PFSK-1 (cell line): ENCODE measurements around the gene S100Z.

ENCODE experiments used
- FOXP2 ChIP-seq: optimal IDR thresholded peaks from 2 replicates; pipeline ENCODE3; 2011; ENCODE audit warnings: borderline replicate concordance, control low read depth, inconsistent platforms; ENCODE audit not compliant: insufficient read depth; ENCODE audit errors: extremely low read length, extremely low read depth
- POLR2AphosphoS5 ChIP-seq: IDR thresholded peaks from 2 replicates; pipeline ENCODE4 v1.6.1; 2012; ENCODE audit warnings: low read depth, mild to moderate bottlenecking, control low read depth, low read length, moderate library complexity
- SIN3A ChIP-seq: IDR thresholded peaks from 2 replicates; pipeline ENCODE4 v1.6.1; 2012; ENCODE audit warnings: mild to moderate bottlenecking, low read length, moderate library complexity, borderline replicate concordance; ENCODE audit not compliant: insufficient read depth
- TAF1 ChIP-seq: IDR thresholded peaks from 2 replicates; pipeline ENCODE4 v1.6.1; 2012; ENCODE audit warnings: low read length, control low read depth, borderline replicate concordance; ENCODE audit not compliant: insufficient read depth
- TF ChIP-seq, protein P1 (sequence below), 2 experiments: IDR thresholded peaks; 2 replicates each; pipeline versions ENCODE4 v1.6.1 to v1.8.0; 2011 to 2012; ENCODE audit warnings: low read depth in 2 of 2, low read length in 2 of 2, control low read depth in 1 of 2, inconsistent platforms in 1 of 2, mild to moderate bottlenecking in 1 of 2, moderate library complexity in 1 of 2; ENCODE audit not compliant: insufficient read depth in 1 of 2

Gene S100Z

DNA sequence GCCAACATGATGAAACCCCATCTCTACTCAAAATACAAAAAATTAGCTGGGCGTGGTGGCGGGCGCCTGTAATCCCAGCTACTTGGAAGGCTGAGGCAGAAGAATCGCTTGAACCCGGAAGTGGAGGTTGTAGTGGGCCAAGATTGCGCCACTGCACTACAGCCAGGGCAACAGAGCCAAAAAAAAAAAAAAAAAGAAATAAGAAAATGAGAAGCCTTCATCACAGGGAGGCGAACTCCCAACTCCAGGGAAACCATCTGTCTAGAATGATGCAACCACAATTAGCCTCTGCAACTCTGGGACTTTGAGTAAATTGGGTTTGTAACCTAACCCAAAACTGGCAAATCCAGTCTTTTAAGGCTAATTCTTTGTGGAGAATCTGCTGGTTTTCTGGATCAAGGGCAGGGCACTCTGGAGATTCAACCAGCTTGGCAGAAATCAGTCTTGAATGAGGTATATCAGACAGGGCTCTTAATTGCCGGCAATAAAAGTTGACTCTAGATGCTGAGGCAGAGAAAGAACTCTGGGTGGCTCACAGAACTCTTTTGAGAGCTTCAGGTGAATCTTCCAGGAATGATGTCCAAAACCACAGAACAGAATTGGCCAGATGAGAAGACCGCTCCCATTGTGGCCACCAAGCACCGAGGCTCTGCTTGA is 9.9 kb downstream of the S100Z start:
- TF ChIP-seq FOXP2 = no peak
- TF ChIP-seq TAF1 = no peak

DNA sequence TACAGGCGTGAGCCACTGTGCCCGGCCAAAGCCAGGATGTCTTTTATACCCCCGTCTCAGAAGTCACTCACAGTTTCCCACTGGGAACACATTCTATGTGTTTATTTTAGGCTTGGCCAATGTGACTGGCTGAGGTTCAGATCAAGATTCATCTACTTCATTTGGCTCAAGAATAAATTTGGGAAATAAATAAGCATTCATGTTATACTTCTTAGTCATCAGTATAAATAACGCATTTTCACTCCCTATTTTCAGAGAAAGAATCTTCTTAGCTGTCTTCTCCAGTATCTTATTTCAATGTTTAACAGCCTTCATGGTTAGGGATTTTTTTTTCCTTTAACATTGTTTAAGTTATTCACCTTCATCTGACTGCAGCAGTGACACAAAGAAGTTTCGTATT is 11.8 kb downstream of the S100Z start:
- TF ChIP-seq SIN3A (no peak), POLR2AphosphoS5 (no peak), FOXP2 (no peak), TAF1 (no peak)
- TF ChIP-seq, protein P1, sequence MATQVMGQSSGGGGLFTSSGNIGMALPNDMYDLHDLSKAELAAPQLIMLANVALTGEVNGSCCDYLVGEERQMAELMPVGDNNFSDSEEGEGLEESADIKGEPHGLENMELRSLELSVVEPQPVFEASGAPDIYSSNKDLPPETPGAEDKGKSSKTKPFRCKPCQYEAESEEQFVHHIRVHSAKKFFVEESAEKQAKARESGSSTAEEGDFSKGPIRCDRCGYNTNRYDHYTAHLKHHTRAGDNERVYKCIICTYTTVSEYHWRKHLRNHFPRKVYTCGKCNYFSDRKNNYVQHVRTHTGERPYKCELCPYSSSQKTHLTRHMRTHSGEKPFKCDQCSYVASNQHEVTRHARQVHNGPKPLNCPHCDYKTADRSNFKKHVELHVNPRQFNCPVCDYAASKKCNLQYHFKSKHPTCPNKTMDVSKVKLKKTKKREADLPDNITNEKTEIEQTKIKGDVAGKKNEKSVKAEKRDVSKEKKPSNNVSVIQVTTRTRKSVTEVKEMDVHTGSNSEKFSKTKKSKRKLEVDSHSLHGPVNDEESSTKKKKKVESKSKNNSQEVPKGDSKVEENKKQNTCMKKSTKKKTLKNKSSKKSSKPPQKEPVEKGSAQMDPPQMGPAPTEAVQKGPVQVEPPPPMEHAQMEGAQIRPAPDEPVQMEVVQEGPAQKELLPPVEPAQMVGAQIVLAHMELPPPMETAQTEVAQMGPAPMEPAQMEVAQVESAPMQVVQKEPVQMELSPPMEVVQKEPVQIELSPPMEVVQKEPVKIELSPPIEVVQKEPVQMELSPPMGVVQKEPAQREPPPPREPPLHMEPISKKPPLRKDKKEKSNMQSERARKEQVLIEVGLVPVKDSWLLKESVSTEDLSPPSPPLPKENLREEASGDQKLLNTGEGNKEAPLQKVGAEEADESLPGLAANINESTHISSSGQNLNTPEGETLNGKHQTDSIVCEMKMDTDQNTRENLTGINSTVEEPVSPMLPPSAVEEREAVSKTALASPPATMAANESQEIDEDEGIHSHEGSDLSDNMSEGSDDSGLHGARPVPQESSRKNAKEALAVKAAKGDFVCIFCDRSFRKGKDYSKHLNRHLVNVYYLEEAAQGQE (IDR thresholded peaks at IDR 0.05; ENCODE audit: insufficient read depth in 1 of 2, low read depth in 2 of 2, low read length in 2 of 2) = no peak

DNA sequence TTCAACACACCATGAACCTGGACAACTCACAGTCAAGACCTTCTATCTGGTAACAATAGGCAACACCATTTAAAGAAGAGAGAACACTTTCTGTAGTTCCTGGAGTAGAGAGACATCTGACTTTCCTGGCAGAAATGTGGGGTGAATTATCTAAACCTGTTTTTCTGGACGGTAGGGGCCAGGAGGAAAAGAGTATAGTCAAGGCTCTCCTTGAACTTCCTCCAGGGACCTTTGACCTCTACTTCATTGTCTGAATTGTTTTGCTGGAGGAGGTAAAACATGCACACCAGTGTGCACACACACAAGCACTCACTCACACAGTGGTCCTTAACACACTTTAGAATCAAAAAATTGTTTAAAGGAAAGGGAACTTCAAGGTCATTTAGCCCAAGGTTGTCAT is 13.2 kb downstream of the S100Z start:
- TF ChIP-seq TAF1 (no peak), FOXP2 (no peak), POLR2AphosphoS5 (no peak), SIN3A (no peak)
- TF ChIP-seq, protein P1 (IDR thresholded peaks at IDR 0.05; ENCODE audit: insufficient read depth in 1 of 2, low read depth in 2 of 2, low read length in 2 of 2) = no peak

DNA sequence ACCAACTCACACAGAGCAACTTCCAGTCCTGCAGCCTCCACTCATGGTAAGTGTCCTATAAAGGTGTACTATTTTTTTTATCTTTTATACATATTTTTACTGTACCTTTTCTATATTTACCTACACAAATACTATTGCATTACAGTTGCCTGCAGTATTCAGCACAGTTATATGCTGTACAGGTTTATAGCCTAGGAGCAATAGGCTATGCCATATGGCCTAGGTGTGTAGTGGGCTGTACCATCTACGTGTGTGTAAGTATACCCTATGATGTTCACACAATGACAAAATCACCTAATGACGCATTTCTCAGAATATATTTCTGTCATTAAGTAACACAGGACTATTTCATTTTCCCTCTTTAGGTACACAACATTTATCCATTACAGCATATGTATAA is 16.7 kb downstream of the S100Z start:
- no peak for TF ChIP-seq TAF1
- no peak for TF ChIP-seq POLR2AphosphoS5
- TF ChIP-seq, protein P1 (IDR thresholded peaks at IDR 0.05; ENCODE audit: insufficient read depth in 1 of 2, low read depth in 2 of 2, low read length in 2 of 2) = no peak
- TF ChIP-seq SIN3A = no peak
- TF ChIP-seq FOXP2 = no peak

DNA sequence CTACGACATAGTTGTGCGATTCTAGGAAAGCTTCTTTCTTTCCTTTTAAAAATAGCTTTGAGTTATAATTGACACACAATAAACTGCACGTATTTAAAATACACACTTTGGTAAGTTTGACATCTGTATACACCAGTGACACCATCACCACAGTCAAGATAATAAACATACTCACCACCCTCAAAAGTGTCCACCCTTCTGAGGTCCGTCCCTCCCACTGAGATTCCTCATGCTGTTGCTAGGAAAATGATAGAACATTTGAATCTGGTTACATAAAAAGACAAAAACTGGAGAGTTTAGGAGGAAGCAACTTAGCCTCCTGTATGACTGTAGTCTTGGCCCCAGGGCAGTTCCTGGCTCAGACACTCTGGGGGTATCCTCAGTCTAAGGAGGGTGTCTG is 17.2 kb downstream of the S100Z start:
- TF ChIP-seq SIN3A = no peak
- no peak for TF ChIP-seq POLR2AphosphoS5
- TF ChIP-seq, protein P1 (IDR thresholded peaks at IDR 0.05; ENCODE audit: insufficient read depth in 1 of 2, low read depth in 2 of 2, low read length in 2 of 2) = no peak
- TF ChIP-seq FOXP2 = no peak
- no peak for TF ChIP-seq TAF1
